ENCODE results near the gene DNAI2. TPM values are rescaled to one million over a fixed set of nuclear protein-coding genes. Genes with fewer than 3 reads are reported as not detected.
"Not testable (repeated sequence)": the region's sequence is repeated elsewhere in the genome, so short reads cannot be mapped to it uniquely, and the experiment has no call there.

DNAI2 gene
- total RNA-seq, 1 experiment from 2014 or later, result not detected

DNA sequence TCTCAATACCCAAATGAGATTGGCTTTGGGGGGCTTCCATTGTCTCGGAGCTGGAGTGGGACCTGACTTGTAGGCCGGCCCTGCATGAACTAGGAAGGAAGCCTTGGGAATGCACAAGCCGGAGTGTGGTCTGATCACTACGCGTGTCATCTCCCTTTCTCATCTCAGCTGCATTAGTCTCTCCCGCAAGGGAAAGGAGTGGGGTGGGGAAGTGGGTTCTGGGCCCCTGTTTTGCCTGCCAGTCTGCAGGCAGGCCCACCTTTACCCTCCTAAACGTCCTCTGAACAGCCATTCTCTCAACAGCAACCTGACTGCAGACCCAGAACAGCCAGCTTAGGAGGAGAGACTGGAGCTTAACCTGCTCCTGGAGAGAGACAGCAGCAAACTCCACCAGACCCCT, 11.4 kb upstream of the DNAI2 start:
- Histone ChIP-seq H3K4me1 (no peaks in the 10 kb centered on the region), H3K27me3 (replicated peaks; ENCODE audit: control insufficient read depth, insufficient read depth, low read length) (no peaks in the 10 kb centered on the region), H3K36me3 (ENCODE audit: control insufficient read depth, insufficient read depth, low read length) (no peaks in the 10 kb centered on the region), H3K4me3 (ENCODE audit: low read depth, low read length) (no peak overlapping the region), H3K9me3 (no peaks in the 10 kb centered on the region)
- DNase-seq, result no peak
- Mint-ChIP-seq H3K36me3 (ENCODE audit: insufficient read depth, unreplicated experiment) (no peaks in the 10 kb centered on the region), H3K4me3 (ENCODE audit: unreplicated experiment) (no peak overlapping the region), H3K27me3 (ENCODE audit: insufficient read depth, unreplicated experiment) (no peaks in the 10 kb centered on the region), H3K27ac (ENCODE audit: unreplicated experiment) (no peak overlapping the region), H3K4me1 (ENCODE audit: low read depth, unreplicated experiment) (no peaks in the 10 kb centered on the region), H3K9me3 (ENCODE audit: unreplicated experiment) (peaks cover 4% of the 10 kb centered on the region)
- TF ChIP-seq, protein P1, sequence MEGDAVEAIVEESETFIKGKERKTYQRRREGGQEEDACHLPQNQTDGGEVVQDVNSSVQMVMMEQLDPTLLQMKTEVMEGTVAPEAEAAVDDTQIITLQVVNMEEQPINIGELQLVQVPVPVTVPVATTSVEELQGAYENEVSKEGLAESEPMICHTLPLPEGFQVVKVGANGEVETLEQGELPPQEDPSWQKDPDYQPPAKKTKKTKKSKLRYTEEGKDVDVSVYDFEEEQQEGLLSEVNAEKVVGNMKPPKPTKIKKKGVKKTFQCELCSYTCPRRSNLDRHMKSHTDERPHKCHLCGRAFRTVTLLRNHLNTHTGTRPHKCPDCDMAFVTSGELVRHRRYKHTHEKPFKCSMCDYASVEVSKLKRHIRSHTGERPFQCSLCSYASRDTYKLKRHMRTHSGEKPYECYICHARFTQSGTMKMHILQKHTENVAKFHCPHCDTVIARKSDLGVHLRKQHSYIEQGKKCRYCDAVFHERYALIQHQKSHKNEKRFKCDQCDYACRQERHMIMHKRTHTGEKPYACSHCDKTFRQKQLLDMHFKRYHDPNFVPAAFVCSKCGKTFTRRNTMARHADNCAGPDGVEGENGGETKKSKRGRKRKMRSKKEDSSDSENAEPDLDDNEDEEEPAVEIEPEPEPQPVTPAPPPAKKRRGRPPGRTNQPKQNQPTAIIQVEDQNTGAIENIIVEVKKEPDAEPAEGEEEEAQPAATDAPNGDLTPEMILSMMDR (IDR thresholded peaks at IDR 0.05; ENCODE audit: insufficient read depth in 1 of 2, low read depth in 1 of 2, low read length in 1 of 2, severe bottlenecking in 1 of 2, unreplicated experiment in 1 of 2), result no peak
- ChIA-PET POLR2A (no interaction called here), CTCF (no interaction called here)
- BruUV-seq (replicated peaks), result no TSS peak
- intact Hi-C loops (cut with micrococcal nuclease; ENCODE audit: unreplicated experiment), result no loop called here

DNA sequence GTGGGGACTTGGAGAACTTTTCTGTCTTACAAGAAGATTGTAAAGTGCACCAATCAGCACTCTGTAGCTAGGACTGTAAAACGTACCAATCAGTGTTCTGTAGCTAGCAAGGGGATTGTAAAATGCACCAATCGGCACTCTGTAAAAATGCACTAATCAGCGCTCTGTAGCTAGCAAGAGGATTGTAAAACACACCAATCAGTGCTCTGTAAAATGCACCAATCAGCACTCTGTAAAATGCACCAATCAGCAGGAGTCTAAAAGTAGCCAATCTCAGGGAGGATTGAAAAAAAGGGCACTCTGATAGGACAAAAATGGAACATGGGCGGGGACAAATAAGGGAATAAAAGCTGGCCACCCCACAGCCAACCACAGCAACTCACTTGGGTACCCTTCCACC, 7.0 kb upstream of the DNAI2 start:
- H3K4me1 ChIP-seq; H3K36me3 ChIP-seq (ENCODE audit: control insufficient read depth, insufficient read depth, low read length); H3K27me3 ChIP-seq (replicated peaks; ENCODE audit: control insufficient read depth, insufficient read depth, low read length); H3K36me3 Mint-ChIP-seq (ENCODE audit: insufficient read depth, unreplicated experiment); H3K9me3 ChIP-seq; H3K4me3 ChIP-seq (ENCODE audit: low read depth, low read length); intact Hi-C loops (cut with micrococcal nuclease; ENCODE audit: unreplicated experiment); CTCF ChIA-PET; H3K27me3 Mint-ChIP-seq (ENCODE audit: insufficient read depth, unreplicated experiment); DNase-seq; H3K27ac Mint-ChIP-seq (ENCODE audit: unreplicated experiment); BruUV-seq (replicated peaks); H3K4me1 Mint-ChIP-seq (ENCODE audit: low read depth, unreplicated experiment); POLR2A ChIA-PET; H3K4me3 Mint-ChIP-seq (ENCODE audit: unreplicated experiment): not testable (repeated sequence)
- H3K9me3 Mint-ChIP-seq (ENCODE audit: unreplicated experiment), result peaks cover 11% of the 10 kb centered on the region

DNA sequence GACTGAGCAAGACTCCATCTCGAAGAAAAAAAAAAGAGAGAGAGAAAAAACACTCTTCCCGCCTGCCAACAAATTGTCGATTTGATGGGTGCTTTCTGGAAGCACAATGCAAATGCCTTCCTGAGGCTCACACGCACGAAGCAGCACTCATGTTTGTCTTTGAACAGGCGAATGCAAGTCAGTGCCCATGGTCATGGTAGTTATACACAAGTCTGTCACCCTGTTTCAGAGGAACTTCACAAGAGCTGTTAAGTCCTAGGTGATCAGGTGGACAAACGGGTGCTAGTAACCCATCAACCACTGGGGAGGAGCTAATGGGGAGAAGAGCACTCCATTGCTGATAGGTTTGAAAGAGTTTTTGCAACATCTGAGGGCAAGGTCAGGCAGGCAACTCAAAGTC, 6.5 kb upstream of the DNAI2 start:
- BruUV-seq (replicated peaks), result no TSS peak
- H3K4me1 Mint-ChIP-seq (ENCODE audit: low read depth, unreplicated experiment), result peaks cover under 1% of the 10 kb centered on the region
- H3K4me3 Mint-ChIP-seq (ENCODE audit: unreplicated experiment), result no peak overlapping the region
- peaks cover 11% of the 10 kb centered on the region for H3K9me3 Mint-ChIP-seq (ENCODE audit: unreplicated experiment)
- no peaks in the 10 kb centered on the region for H3K9me3 ChIP-seq
- H3K4me1 ChIP-seq, result no peaks in the 10 kb centered on the region
- intact Hi-C loops (cut with micrococcal nuclease; ENCODE audit: unreplicated experiment), result no loop called here
- CTCF ChIA-PET, result no interaction called here
- TF ChIP-seq, protein P1 (IDR thresholded peaks at IDR 0.05; ENCODE audit: insufficient read depth in 1 of 2, low read depth in 1 of 2, low read length in 1 of 2, severe bottlenecking in 1 of 2, unreplicated experiment in 1 of 2), result no peak
- H3K4me3 ChIP-seq (ENCODE audit: low read depth, low read length), result no peak overlapping the region
- POLR2A ChIA-PET, result no interaction called here
- H3K27me3 Mint-ChIP-seq (ENCODE audit: insufficient read depth, unreplicated experiment), result no peaks in the 10 kb centered on the region
- no peaks in the 10 kb centered on the region for H3K36me3 ChIP-seq (ENCODE audit: control insufficient read depth, insufficient read depth, low read length)
- no peaks in the 10 kb centered on the region for H3K36me3 Mint-ChIP-seq (ENCODE audit: insufficient read depth, unreplicated experiment)
- DNase-seq, result no peak
- H3K27ac Mint-ChIP-seq (ENCODE audit: unreplicated experiment), result no peak overlapping the region
- no peaks in the 10 kb centered on the region; the same call in 1 of the 2 replicates for H3K27me3 ChIP-seq (replicated peaks; ENCODE audit: control insufficient read depth, insufficient read depth, low read length)

DNA sequence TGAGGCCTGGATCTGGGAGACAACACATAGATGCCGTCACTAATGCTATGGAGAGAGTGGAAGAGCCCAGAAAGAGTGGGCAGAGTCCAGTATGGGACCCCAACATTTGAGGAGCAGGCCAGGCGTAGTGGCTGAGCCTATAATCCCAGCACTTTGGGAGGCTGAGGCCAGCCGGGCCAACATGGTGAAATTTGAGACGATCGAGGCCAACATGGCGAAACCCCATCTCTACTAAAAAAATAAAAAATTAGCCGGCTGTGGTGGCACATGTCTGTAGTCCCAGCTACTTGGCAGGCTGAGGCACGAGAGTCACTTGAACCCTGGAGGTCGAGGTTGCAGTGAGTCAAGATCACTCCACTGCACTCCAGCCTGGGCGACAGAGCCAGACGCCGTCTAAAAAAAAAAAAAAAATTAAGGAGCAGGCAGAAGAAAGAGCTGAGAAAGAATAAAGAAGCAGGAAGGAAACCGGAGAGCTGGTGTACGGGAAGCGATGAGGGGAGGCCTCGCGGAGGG, 6.0 kb upstream of the DNAI2 start:
- CTCF ChIA-PET, result no interaction called here
- H3K4me3 ChIP-seq (ENCODE audit: low read depth, low read length), result no peak overlapping the region
- H3K27me3 Mint-ChIP-seq (ENCODE audit: insufficient read depth, unreplicated experiment), result peaks cover 4% of the 10 kb centered on the region
- no peaks in the 10 kb centered on the region; the same call in 1 of the 2 replicates for H3K27me3 ChIP-seq (replicated peaks; ENCODE audit: control insufficient read depth, insufficient read depth, low read length)
- no TSS peak for BruUV-seq (replicated peaks)
- no peaks in the 10 kb centered on the region for H3K4me1 ChIP-seq
- no peaks in the 10 kb centered on the region for H3K36me3 Mint-ChIP-seq (ENCODE audit: insufficient read depth, unreplicated experiment)
- no peak overlapping the region for H3K4me3 Mint-ChIP-seq (ENCODE audit: unreplicated experiment)
- no peaks in the 10 kb centered on the region for H3K9me3 ChIP-seq
- no peak overlapping the region for H3K27ac Mint-ChIP-seq (ENCODE audit: unreplicated experiment)
- peaks cover 11% of the 10 kb centered on the region for H3K9me3 Mint-ChIP-seq (ENCODE audit: unreplicated experiment)
- POLR2A ChIA-PET, result no interaction called here
- intact Hi-C loops (cut with micrococcal nuclease; ENCODE audit: unreplicated experiment), result no loop called here
- H3K36me3 ChIP-seq (ENCODE audit: control insufficient read depth, insufficient read depth, low read length), result no peaks in the 10 kb centered on the region
- peaks cover 5% of the 10 kb centered on the region for H3K4me1 Mint-ChIP-seq (ENCODE audit: low read depth, unreplicated experiment)
- TF ChIP-seq, protein P1 (IDR thresholded peaks at IDR 0.05; ENCODE audit: insufficient read depth in 1 of 2, low read depth in 1 of 2, low read length in 1 of 2, severe bottlenecking in 1 of 2, unreplicated experiment in 1 of 2), result no peak
- no peak for DNase-seq

All from Caco-2 (cell line).